Kidney (tissue), 14 donors: Measurements from ENCODE around the gene PRR20G. TPM values are rescaled to one million over a fixed set of nuclear protein-coding genes. Genes with fewer than 3 reads are reported as not detected.

Experiments
- DNase-seq, 5 donors: peaks; one replicate each; pipeline ENCODE4 v3.0.0-alpha.2; 2013 to 2020
- FAIRE-seq: peaks from 2 replicates; lab custom pipeline; 2012; peaks lifted over from hg19 to GRCh38; lab: Jason Lieb, UNC
- H3K27ac ChIP-seq, 2 donors: one replicate each; pipeline ENCODE4 v1.7.0; 2013; ENCODE audit warnings: low read depth in 2 of 2, low read length in 2 of 2, inconsistent platforms in 1 of 2
- H3K27me3 ChIP-seq: one replicate; pipeline ENCODE4 v1.7.1; 2013; ENCODE audit warnings: low read length, inconsistent platforms; ENCODE audit not compliant: control insufficient read depth, insufficient read depth
- H3K36me3 ChIP-seq, 3 donors: one replicate each; pipeline versions ENCODE4 v1.7.0 to v1.7.1; 2013; ENCODE audit warnings: low read length in 3 of 3, control low read depth in 1 of 3, inconsistent platforms in 1 of 3; ENCODE audit not compliant: insufficient read depth in 3 of 3, control insufficient read depth in 2 of 3
- H3K4me1 ChIP-seq, 3 donors: one replicate each; pipeline versions ENCODE4 v1.7.0 to v1.7.1; 2013; ENCODE audit warnings: low read length in 3 of 3, inconsistent platforms in 1 of 3, low read depth in 1 of 3; ENCODE audit not compliant: control insufficient read depth in 2 of 3, insufficient read depth in 2 of 3
- H3K4me3 ChIP-seq, 3 donors: one replicate each; pipeline versions ENCODE4 v1.7.0 to v1.8.1; 2013; ENCODE audit warnings: low read length in 3 of 3, control low read depth in 1 of 3, inconsistent platforms in 1 of 3
- H3K9ac ChIP-seq, 3 donors: one replicate each; pipeline versions ENCODE4 v1.7.0 to v1.7.1; 2013; ENCODE audit warnings: low read length in 3 of 3, control low read depth in 1 of 3, inconsistent platforms in 1 of 3
- H3K9me3 ChIP-seq, 3 donors: one replicate each; pipeline versions ENCODE4 v1.7.0 to v1.7.1; 2013; ENCODE audit warnings: low read length in 3 of 3, control low read depth in 1 of 3, inconsistent platforms in 1 of 3; ENCODE audit not compliant: control insufficient read depth in 2 of 3, insufficient read depth in 1 of 3
- intact Hi-C: fragments of 100-400 bp; cut with DNase I; formaldehyde crosslinking; loops from one replicate; pipeline ENCODE4 v1.11.1; 2022
- polyA plus RNA-seq: library from polyadenylated mRNA; stranded (reverse); fragments of 350-450 nt; fragmentation: Illumina TruSeq; extraction: RNeasy Lipid Tissue Mini Kit (QIAGEN cat#74804); gene quantifications from one replicate; pipeline ENCODE4 v1.2.3, GENCODE V29; 2014; ENCODE audit warnings: low read depth, low replicate concordance; ENCODE audit not compliant: insufficient read depth
- total RNA-seq: library from RNA; stranded (reverse); fragmentation: NEBNext Ultra II Directional; extraction: Animal tissue kit (Norgen Biotek cat#: 25700); gene quantifications from one replicate; pipeline ENCODE4 v1.2.1, GENCODE V29; 2021
- TF ChIP-seq, protein P1 (sequence below): IDR thresholded peaks from 3 replicates; pipeline ENCODE4 v1.5.1; 2012; ENCODE audit warnings: mild to moderate bottlenecking, moderate library complexity, borderline replicate concordance; ENCODE audit not compliant: insufficient read depth; ENCODE audit errors: extremely low read depth
- donor health status: control.
- donor health status: control.
- donor health status: control.
- donor health status: control.
- donor health status: control.
- donor health status: DM: yes; HTN: yes; CAD: no.
- donor health status: Normal renal cell carcinoma (clear cell type).

Gene PRR20G
- total and polyA plus RNA-seq, 2 donors from 2014 or later, result not detected

DNA sequence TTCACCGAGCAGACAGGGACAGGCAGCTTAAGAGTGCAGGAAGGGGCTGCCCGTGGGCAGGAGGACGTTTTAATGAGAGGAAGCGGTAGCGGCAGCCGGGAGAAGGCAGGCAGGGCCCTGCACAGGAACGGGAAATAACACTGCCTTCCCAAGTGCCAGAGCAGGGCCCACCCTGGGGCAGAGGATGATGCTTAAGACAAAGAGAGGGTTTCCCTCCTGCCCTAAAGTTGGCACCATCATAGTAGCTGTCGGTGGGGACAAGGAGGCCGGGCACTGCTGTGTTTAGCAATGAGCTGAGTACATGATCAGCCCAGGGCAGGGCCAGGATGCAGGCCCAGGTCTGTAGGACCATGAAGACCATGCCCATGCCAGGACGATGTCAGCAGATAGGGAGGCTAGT is 21.7 kb downstream of the PRR20G start:
- Histone ChIP-seq H3K27me3 (no peaks in the 10 kb centered on the region), H3K4me1 (no peaks in the 10 kb centered on the region)
- TF ChIP-seq, protein P1, sequence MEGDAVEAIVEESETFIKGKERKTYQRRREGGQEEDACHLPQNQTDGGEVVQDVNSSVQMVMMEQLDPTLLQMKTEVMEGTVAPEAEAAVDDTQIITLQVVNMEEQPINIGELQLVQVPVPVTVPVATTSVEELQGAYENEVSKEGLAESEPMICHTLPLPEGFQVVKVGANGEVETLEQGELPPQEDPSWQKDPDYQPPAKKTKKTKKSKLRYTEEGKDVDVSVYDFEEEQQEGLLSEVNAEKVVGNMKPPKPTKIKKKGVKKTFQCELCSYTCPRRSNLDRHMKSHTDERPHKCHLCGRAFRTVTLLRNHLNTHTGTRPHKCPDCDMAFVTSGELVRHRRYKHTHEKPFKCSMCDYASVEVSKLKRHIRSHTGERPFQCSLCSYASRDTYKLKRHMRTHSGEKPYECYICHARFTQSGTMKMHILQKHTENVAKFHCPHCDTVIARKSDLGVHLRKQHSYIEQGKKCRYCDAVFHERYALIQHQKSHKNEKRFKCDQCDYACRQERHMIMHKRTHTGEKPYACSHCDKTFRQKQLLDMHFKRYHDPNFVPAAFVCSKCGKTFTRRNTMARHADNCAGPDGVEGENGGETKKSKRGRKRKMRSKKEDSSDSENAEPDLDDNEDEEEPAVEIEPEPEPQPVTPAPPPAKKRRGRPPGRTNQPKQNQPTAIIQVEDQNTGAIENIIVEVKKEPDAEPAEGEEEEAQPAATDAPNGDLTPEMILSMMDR, result no peak

DNA sequence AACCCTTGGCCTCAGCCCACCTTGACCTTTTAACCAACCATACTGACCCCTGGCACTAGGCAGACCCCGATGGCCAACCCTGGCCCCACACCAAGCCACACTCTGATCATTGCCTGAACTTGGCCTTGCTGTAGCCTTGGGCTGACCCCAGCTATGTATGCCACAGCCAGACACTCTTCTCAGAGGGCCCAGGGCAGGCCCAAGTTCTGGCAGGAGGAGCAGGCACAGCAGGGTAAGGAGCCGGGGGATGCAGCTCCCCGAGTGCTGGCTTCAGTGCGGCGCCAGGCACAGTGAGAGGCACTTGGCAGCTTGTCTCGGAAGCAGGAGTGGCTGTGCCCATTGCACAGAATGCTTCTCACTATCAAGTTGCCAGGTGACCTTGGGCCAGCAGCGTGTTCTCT is 22.3 kb downstream of the PRR20G start:
- Histone ChIP-seq H3K9me3 (peaks cover 0 to 11% (median 0%) of the 10 kb centered on the region in 3 donors), H3K27me3 (no peaks in the 10 kb centered on the region), H3K4me1 (no peaks in the 10 kb centered on the region), H3K36me3 (no peaks in the 10 kb centered on the region), H3K9ac (no peak overlapping the region), H3K27ac (no peak overlapping the region), H3K4me3 (no peak overlapping the region)
- DNase-seq (no peak), FAIRE-seq (no peak)
- intact Hi-C loops, result no loop called here
- TF ChIP-seq, protein P1, result no peak

More for the DNA sequence above, 21.7 kb downstream of the PRR20G start:
- Histone ChIP-seq H3K36me3 (no peaks in the 10 kb centered on the region), H3K27ac (no peak overlapping the region), H3K4me3 (no peak overlapping the region), H3K9me3 (peaks cover 0 to 11% (median 0%) of the 10 kb centered on the region in 3 donors), H3K9ac (no peak overlapping the region)
- DNase-seq (no peak), FAIRE-seq (no peak)
- intact Hi-C loops, result no loop called here

DNA sequence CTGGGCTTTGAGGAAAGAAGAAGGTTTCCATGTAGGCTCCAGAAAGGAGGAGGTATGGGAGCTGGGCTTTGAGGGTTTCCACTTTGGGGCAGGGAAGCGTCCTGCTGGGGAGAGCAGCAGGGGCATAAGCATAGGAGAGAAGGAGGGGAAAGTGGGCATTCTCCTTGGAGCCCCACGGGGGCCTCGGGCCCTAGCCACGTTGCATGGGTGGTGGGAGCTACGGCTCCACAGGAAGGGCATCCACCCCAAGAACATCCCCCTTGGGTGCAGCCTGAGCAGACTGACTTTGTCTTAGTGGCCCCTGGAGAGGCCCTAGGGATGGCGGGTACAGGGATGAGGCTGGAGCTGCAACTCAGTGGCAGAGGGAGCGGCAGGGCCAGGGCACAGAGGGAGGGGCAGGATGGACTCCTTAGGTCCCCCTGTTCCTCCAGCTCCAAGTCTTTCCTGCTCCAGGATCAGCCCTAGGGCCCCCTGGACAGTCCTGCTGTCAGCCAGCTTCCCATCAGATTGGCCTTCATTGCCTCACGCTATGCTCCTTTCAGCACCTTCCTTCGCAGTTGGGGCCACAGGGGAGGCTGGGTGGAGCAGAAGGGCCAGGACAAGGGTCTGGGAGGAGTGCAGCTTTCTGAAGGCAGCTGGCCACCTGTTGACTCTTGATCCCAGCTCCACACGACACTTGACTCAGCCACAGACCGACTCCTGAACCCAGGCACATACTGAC is 22.9 kb downstream of the PRR20G start:
- TF ChIP-seq, protein P1, result no peak
- FAIRE-seq, result no peak
- no peak overlapping the region for H3K27ac ChIP-seq
- intact Hi-C loops, result no loop called here
- H3K9ac ChIP-seq, result no peak overlapping the region
- H3K4me1 ChIP-seq, result no peaks in the 10 kb centered on the region
- no peaks in the 10 kb centered on the region for H3K36me3 ChIP-seq
- H3K27me3 ChIP-seq, result no peaks in the 10 kb centered on the region
- no peak overlapping the region for H3K4me3 ChIP-seq
- no peak for DNase-seq
- H3K9me3 ChIP-seq, result peaks cover 0 to 8% (median 0%) of the 10 kb centered on the region in 3 donors
